Measurements from ENCODE around the gene SLC25A44.
"Not testable (repeated sequence)": the region's sequence is repeated elsewhere in the genome, so short reads cannot be mapped to it uniquely, and the experiment has no call there.

The SLC25A44 gene

DNA sequence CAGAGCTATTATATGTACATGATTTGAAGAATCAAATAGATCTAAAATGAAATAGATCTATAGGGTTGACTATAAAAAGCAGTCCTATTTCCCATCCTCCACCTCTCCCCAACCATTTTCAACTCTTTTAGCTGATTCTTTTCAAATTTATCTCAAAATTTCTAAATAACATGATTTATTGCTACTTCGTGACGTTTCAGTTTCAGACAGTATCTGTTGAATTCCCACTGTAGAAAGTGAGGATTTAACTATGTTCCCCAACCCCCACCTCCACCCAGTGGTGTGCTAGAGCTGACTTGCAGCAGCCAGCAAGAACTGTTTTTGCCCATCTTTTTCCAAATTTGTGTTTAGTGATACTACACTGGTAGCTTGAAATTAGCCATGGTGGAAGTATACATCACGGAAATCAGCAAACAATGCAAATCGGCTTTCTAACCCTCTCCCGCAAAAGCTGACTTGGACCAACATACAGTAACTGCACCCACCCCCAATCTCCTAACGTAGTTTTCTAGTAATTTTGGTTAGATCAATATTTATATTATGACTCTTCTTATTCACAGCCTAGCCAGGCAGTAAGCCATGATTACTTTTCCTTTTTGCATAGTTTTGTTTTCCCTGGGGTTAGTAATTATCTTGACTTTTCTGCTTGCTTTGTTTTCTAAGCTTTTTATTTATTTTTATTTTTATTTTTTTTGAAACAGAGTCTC, 29.6 kb upstream of the SLC25A44 start:
- H3K4me1 ChIP-seq (ENCODE audit: control insufficient read depth, insufficient read depth, low read length) = peaks cover 6% of the 10 kb centered on the region
- no peak overlapping the region for H3K27ac ChIP-seq (ENCODE audit: insufficient read depth, low read depth, low read length, poor library complexity, severe bottlenecking)
- no peak overlapping the region for H3K4me3 ChIP-seq (ENCODE audit: insufficient read depth, low read depth, low read length)
- no peaks in the 10 kb centered on the region for H3K9me3 ChIP-seq (ENCODE audit: control insufficient read depth, low read length)
- no peaks in the 10 kb centered on the region for H3K36me3 ChIP-seq (ENCODE audit: control insufficient read depth, insufficient read depth, low read length)
- H3K27me3 ChIP-seq (ENCODE audit: control insufficient read depth, insufficient read depth, low read length, poor library complexity, severe bottlenecking) = peaks cover 4% of the 10 kb centered on the region
- WGBS, 2 experiments = 99 to 100% methylated on average over 3 to 6 of the region's 6 CpGs

DNA sequence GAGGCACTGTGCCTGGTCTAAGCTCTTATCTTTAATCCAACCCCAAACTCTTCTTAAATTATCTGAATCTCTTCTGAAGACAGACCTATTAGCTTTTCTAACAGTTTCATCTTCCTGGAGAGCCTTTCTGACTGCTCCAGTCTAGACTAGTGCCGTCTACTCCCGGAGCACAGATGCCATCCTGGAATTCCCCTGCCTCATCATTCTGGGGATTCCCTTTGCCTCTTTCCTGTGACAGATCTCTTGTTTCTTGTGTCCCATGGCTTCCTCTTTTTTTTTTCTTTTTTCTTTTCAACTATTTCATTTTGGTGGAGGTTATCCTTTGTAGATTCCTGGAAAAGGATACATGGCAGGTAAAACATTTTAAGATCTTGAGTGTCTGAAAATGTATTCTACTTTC, 28.8 kb upstream of the SLC25A44 start:
- Histone ChIP-seq H3K27me3 (ENCODE audit: control insufficient read depth, insufficient read depth, low read length, poor library complexity, severe bottlenecking) (peaks cover 3% of the 10 kb centered on the region), H3K36me3 (ENCODE audit: control insufficient read depth, insufficient read depth, low read length) (no peaks in the 10 kb centered on the region), H3K4me3 (ENCODE audit: insufficient read depth, low read depth, low read length) (no peak overlapping the region), H3K27ac (ENCODE audit: insufficient read depth, low read depth, low read length, poor library complexity, severe bottlenecking) (no peak overlapping the region), H3K4me1 (ENCODE audit: control insufficient read depth, insufficient read depth, low read length) (peaks cover 6% of the 10 kb centered on the region), H3K9me3 (ENCODE audit: control insufficient read depth, low read length) (no peaks in the 10 kb centered on the region)
- 82 to 90% methylated on average over 2 of the region's 2 CpGs for WGBS, 2 experiments

DNA sequence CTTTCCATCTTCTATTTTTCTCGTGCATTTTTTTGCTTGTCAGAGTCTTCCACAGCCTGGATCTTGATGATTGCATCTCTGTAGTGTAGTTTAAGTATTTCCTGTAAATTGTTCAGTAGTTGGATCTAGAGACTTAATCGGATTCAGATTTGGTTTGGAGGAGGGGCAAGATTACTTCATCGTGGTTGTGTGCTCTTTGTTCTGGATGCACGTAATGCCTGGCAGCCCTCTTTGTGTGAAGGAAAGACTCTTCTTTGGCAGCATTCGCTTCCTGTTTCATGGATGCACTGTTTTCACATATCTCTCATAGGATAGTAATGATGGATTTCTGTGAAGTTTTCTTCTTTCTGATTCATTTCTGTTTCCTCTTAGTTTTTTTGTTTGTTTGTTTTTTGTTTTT, 26.4 kb upstream of the SLC25A44 start:
- 85 to 95% methylated on average over 5 of the region's 5 CpGs for WGBS, 2 experiments
- Histone ChIP-seq H3K36me3 (ENCODE audit: control insufficient read depth, insufficient read depth, low read length) (no peaks in the 10 kb centered on the region), H3K4me3 (ENCODE audit: insufficient read depth, low read depth, low read length) (no peak overlapping the region), H3K4me1 (ENCODE audit: control insufficient read depth, insufficient read depth, low read length) (no peaks in the 10 kb centered on the region), H3K9me3 (ENCODE audit: control insufficient read depth, low read length) (no peaks in the 10 kb centered on the region), H3K27ac (ENCODE audit: insufficient read depth, low read depth, low read length, poor library complexity, severe bottlenecking) (no peak overlapping the region), H3K27me3 (ENCODE audit: control insufficient read depth, insufficient read depth, low read length, poor library complexity, severe bottlenecking) (no peaks in the 10 kb centered on the region)

DNA sequence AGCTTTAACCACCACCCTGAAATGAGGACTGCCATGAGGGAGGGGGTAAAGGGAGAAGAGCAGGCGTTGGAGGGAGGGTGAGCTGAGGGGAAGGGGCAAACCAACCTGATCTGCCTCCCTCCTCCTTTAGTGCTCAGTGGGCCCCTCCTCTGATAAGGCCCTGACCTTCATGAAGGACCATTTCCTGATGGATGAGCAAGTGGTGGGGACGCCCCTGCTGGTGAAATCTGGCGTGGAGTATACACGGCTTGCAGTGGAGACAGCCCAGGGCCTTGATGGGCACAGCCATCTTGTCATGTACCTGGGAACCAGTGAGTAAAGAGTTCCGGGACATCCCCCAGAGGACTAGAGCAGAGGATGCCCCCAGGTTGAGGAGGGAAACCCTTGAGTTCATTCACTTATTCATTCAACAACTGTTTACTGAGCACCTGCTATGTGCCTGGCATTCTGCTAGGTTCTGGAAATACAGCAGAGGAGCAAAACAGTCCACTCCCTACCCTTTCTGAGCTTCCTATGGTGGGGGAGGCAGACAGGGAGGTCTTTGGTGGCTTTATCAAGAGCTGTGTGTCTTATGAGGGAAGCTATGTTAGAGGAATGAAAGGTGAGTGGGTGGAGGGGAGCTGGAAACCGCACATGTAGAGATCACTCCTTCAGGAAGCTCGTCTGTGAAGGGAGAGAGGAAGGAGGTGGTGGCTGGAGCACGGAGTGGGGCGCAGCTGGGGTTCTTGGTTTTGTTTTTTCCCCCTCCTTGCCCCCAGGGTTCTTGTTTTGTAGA, 21.0 kb upstream of the SLC25A44 start:
- H3K27ac ChIP-seq (ENCODE audit: insufficient read depth, low read depth, low read length, poor library complexity, severe bottlenecking) = no peak overlapping the region
- H3K27me3 ChIP-seq (ENCODE audit: control insufficient read depth, insufficient read depth, low read length, poor library complexity, severe bottlenecking) = no peaks in the 10 kb centered on the region
- no peaks in the 10 kb centered on the region for H3K9me3 ChIP-seq (ENCODE audit: control insufficient read depth, low read length)
- H3K4me3 ChIP-seq (ENCODE audit: insufficient read depth, low read depth, low read length) = no peak overlapping the region
- H3K4me1 ChIP-seq (ENCODE audit: control insufficient read depth, insufficient read depth, low read length) = peaks cover 10% of the 10 kb centered on the region
- 88 to 89% methylated on average over 9 of the region's 9 CpGs for WGBS, 2 experiments
- H3K36me3 ChIP-seq (ENCODE audit: control insufficient read depth, insufficient read depth, low read length) = no peaks in the 10 kb centered on the region

DNA sequence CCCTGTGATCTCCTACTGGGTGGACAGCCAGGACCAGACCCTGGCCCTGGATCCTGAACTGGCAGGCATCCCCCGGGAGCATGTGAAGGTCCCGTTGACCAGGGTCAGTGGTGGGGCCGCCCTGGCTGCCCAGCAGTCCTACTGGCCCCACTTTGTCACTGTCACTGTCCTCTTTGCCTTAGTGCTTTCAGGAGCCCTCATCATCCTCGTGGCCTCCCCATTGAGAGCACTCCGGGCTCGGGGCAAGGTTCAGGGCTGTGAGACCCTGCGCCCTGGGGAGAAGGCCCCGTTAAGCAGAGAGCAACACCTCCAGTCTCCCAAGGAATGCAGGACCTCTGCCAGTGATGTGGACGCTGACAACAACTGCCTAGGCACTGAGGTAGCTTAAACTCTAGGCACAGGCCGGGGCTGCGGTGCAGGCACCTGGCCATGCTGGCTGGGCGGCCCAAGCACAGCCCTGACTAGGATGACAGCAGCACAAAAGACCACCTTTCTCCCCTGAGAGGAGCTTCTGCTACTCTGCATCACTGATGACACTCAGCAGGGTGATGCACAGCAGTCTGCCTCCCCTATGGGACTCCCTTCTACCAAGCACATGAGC, 17.2 kb upstream of the SLC25A44 start:
- Histone ChIP-seq H3K4me3 (ENCODE audit: insufficient read depth, low read depth, low read length) (no peak overlapping the region), H3K9me3 (ENCODE audit: control insufficient read depth, low read length) (no peaks in the 10 kb centered on the region), H3K36me3 (ENCODE audit: control insufficient read depth, insufficient read depth, low read length) (no peaks in the 10 kb centered on the region), H3K27me3 (ENCODE audit: control insufficient read depth, insufficient read depth, low read length, poor library complexity, severe bottlenecking) (no peaks in the 10 kb centered on the region), H3K4me1 (ENCODE audit: control insufficient read depth, insufficient read depth, low read length) (peaks cover 14% of the 10 kb centered on the region), H3K27ac (ENCODE audit: insufficient read depth, low read depth, low read length, poor library complexity, severe bottlenecking) (no peak overlapping the region)
- 88 to 89% methylated on average over 12 of the region's 12 CpGs for WGBS, 2 experiments

DNA sequence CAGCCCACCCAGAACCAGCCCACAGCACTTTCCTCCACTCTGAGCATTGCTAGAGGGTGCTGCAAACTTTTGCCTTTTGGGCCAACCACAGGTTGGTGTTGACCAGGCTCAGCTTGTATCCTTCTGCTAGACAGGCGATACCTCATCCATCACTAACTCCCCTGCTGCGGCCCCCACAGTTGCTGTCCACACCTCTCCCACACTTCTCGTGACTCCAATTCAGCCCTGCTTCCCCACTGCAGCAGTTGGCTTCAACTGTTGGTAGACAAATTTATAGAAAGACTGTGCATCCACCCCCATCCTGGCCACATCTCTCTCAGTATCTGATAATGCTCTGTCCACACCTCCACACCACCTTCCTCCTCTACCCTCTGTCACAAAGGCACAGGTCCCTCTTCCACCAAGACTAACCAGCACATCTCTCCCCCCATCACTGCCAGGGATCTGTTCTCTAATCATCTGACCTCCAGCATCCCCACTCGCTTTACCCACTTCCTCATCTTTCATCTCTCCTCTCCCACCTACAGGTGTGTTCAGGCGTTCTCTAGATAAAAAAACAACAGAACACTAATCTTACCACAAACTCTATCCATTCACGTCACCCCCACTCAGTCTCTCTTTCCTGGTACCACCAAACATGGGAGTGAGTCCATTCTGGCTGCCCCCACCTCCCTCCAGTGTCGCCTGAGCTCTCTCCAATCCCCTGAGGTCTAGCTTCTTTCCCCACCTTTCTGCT, 15.8 kb upstream of the SLC25A44 start:
- H3K4me3 ChIP-seq (ENCODE audit: insufficient read depth, low read depth, low read length) = no peak overlapping the region
- no peak overlapping the region for H3K27ac ChIP-seq (ENCODE audit: insufficient read depth, low read depth, low read length, poor library complexity, severe bottlenecking)
- 86% methylated on average over 7 of the region's 7 CpGs for WGBS, 2 experiments

DNA sequence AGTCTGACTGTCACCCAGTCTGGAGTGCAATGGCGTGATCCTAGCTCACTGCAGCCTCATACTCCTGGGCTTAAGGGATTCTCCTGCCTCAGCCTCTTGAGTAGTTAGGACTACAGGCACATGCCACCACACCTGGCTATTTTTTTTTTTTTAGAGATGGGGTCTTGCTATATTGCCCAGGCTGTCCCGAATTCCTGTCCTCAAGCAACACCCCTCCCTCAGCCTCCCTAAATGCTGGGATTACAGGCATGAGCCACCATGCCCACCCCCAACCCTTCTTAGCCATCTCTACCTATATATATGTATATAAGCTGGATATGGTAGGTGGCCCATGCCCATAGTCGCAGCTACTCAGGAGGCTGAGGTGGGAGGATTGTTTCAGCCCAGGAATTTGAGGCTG, 13.4 kb upstream of the SLC25A44 start:
- Histone ChIP-seq H3K36me3 (ENCODE audit: control insufficient read depth, insufficient read depth, low read length) (no peaks in the 10 kb centered on the region), H3K27ac (ENCODE audit: insufficient read depth, low read depth, low read length, poor library complexity, severe bottlenecking) (no peak overlapping the region), H3K27me3 (ENCODE audit: control insufficient read depth, insufficient read depth, low read length, poor library complexity, severe bottlenecking) (no peaks in the 10 kb centered on the region), H3K4me3 (ENCODE audit: insufficient read depth, low read depth, low read length) (no peak overlapping the region), H3K9me3 (ENCODE audit: control insufficient read depth, low read length) (no peaks in the 10 kb centered on the region), H3K4me1 (ENCODE audit: control insufficient read depth, insufficient read depth, low read length) (peaks cover 14% of the 10 kb centered on the region)
- WGBS, 2 experiments = 96 to 100% methylated on average over 2 to 3 of the region's 3 CpGs

More for the DNA sequence above, 15.8 kb upstream of the SLC25A44 start:
- Histone ChIP-seq H3K36me3 (ENCODE audit: control insufficient read depth, insufficient read depth, low read length) (no peaks in the 10 kb centered on the region), H3K4me1 (ENCODE audit: control insufficient read depth, insufficient read depth, low read length) (peaks cover 14% of the 10 kb centered on the region), H3K9me3 (ENCODE audit: control insufficient read depth, low read length) (no peaks in the 10 kb centered on the region), H3K27me3 (ENCODE audit: control insufficient read depth, insufficient read depth, low read length, poor library complexity, severe bottlenecking) (no peaks in the 10 kb centered on the region)

DNA sequence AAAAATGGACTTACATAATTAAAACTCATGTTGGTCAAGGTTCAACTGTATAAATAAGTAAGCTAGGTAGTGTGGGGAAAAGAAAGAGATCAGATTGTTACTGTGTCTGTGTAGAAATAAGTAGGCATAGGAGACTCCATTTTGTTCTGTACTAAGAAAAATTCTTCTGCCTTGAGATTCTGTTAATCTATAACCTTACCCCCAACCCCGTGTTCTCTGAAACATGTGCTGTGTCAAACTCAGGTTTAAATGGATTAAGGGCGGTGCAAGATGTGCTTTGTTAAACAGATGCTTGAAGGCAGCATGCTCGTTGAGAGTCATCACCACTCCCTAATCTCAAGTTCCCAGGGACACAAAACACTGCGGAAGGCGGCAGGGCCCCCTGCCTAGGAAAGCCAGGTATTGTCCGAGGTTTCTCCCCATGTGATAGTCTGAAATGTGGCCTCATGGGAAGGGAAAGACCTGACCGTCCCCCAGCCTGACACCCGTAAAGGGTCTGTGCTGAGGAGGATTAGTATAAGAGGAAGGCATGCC, 12.4 kb upstream of the SLC25A44 start:
- peaks cover 14% of the 10 kb centered on the region for H3K4me1 ChIP-seq (ENCODE audit: control insufficient read depth, insufficient read depth, low read length)
- not testable (repeated sequence) for H3K4me3 ChIP-seq (ENCODE audit: insufficient read depth, low read depth, low read length); H3K36me3 ChIP-seq (ENCODE audit: control insufficient read depth, insufficient read depth, low read length); H3K9me3 ChIP-seq (ENCODE audit: control insufficient read depth, low read length); H3K27ac ChIP-seq (ENCODE audit: insufficient read depth, low read depth, low read length, poor library complexity, severe bottlenecking); H3K27me3 ChIP-seq (ENCODE audit: control insufficient read depth, insufficient read depth, low read length, poor library complexity, severe bottlenecking)
- WGBS, 2 experiments = 0 to 3% methylated on average over 6 to 8 of the region's 8 CpGs

DNA sequence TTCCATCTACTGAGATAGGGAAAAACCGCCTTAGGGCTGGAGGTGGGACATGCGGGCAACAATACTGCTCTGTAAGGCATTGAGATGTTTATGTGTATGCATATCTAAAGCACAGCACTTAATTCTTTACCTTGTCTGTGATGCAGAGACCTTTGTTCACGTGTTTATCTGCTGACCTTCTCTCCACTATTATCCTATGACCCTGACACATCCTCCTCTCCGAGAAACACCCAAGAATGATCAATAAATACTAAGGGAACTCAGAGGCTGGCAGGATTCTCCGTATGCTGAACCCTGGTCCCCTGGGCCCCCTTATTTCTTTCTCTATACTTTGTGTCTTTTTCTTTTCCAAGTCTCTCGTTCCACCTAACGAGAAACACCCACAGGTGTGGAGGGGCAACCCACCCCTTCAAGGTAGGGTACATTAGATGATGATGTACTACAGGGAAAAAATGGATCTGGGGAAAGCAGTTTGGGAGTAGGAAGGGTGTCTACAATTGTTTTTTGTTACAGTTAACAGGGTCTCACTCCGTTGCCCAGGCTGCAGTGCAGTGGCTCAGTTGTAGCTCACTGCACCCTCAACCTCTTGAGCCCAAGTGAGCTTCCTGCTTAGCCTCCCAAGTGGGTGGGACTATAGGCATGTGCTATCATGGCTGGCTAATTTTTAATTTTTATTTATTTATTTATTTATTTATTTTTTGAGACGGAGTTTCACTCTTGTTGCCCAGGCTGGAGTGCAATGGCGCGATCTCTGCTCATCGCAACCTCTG, 11.7 kb upstream of the SLC25A44 start:
- H3K4me1 ChIP-seq (ENCODE audit: control insufficient read depth, insufficient read depth, low read length); H3K27me3 ChIP-seq (ENCODE audit: control insufficient read depth, insufficient read depth, low read length, poor library complexity, severe bottlenecking); H3K4me3 ChIP-seq (ENCODE audit: insufficient read depth, low read depth, low read length); H3K27ac ChIP-seq (ENCODE audit: insufficient read depth, low read depth, low read length, poor library complexity, severe bottlenecking); H3K36me3 ChIP-seq (ENCODE audit: control insufficient read depth, insufficient read depth, low read length); H3K9me3 ChIP-seq (ENCODE audit: control insufficient read depth, low read length): not testable (repeated sequence)
- WGBS, 2 experiments = 68 to 69% methylated on average over 10 of the region's 12 CpGs
